ENCODE results near the gene KDM5A.
"Not testable (repeated sequence)": the region's sequence is repeated elsewhere in the genome, so short reads cannot be mapped to it uniquely, and the experiment has no call there.

- TF ChIP-seq CTCF (IDR thresholded peaks at IDR 0.05; ENCODE audit: low read length); EZH2 (IDR thresholded peaks at IDR 0.05; ENCODE audit: borderline replicate concordance, low read length): not testable (repeated sequence)
Measured at GRCh38 chr12:235967-236366, 153.2 kb downstream of the KDM5A start.
